Peyer's patch (tissue), 4 donors: ENCODE measurements around the gene SDHD. TPM values are rescaled to one million over a fixed set of nuclear protein-coding genes. Genes with fewer than 3 reads are reported as not detected.

Experiments used
- DNase-seq, 3 donors: peaks; one replicate each; pipeline ENCODE4 v3.0.0-alpha.2; 2017 to 2019
- H3K27ac ChIP-seq, 4 donors: fragments of 200-600 bp; sonication (generic); one replicate each; pipeline ENCODE4 v1.5.1; 2016 to 2019
- H3K27me3 ChIP-seq, 2 donors: fragments of 200-600 bp; sonication (generic); one replicate each; pipeline ENCODE4 v1.5.1; 2019
- H3K36me3 ChIP-seq, 3 donors: fragments of 200-600 bp; sonication (generic); one replicate each; pipeline ENCODE4 v1.5.1; 2016 to 2019
- H3K4me1 ChIP-seq, 4 donors: fragments of 200-600 bp; sonication (generic); one replicate each; pipeline ENCODE4 v1.5.1; 2016 to 2019
- H3K4me3 ChIP-seq, 4 donors: fragments of 200-600 bp; sonication (generic); 1 replicate in 3 of 4; 2 replicates in 1 of 4; pipeline ENCODE4 v1.5.1; 2016 to 2019; ENCODE audit warnings: mild to moderate bottlenecking in 1 of 4
- H3K9me3 ChIP-seq, 4 donors: fragments of 200-600 bp; sonication (generic); one replicate each; pipeline ENCODE4 v1.5.1; 2016 to 2019; ENCODE audit warnings: mild to moderate bottlenecking in 1 of 4
- POLR2A ChIP-seq, 2 donors: fragments of 450-650 bp; IDR thresholded peaks; one replicate each; pipeline ENCODE4 v1.5.1; 2017; ENCODE audit warnings: antibody characterized with exemption in 2 of 2, mild to moderate bottlenecking in 2 of 2, moderate library complexity in 2 of 2
- total RNA-seq, 4 donors: library from RNA; depleted of rRNA; stranded (reverse); fragments of >200 nt; gene quantifications; one replicate each; pipeline ENCODE4 v1.1.0, GENCODE V29; 2016
- TF ChIP-seq, protein P1 (sequence below), 6 experiments: fragments of 450-650 bp in 4 of 6; fragments of 200-600 bp in 2 of 6; sonication (generic) in 1 of 6; IDR thresholded peaks; one replicate each; pipeline ENCODE4 v1.5.1; 2017 to 2019; ENCODE audit warnings: antibody characterized with exemption in 6 of 6, mild to moderate bottlenecking in 3 of 6, moderate library complexity in 1 of 6

SDHD gene
- total RNA-seq, 4 donors from 2014 or later, result 114 to 290 (median 149) TPM

DNA sequence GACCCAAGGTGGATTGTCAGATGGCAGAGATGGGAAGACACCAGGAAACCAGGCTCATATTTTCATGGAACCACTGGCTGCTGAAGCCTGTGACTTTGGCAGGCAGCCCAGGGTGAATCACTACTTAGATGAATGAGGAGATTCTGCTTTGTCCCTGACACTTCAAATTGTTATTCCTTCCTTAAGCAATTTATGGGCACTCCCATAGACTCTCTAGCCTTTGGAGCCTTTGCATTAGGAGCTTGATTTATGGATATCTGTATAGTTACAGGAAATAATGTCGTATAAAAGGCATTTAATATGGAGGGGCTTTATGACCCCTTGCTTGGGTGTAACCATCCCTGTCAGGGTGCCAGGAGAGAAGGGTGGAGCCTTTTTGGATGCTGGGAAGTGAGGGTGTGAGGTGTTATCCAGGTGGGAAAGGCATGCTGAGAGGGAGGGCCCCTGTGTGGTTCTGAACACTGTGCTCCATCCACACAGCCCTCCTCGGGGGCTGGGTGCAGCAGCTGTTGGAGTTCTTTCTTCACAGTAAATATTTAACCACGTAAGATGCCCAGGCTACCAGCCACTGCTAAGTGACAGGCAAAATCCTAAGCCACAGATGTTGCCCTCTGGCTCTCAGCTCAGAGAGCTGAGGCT, 41.9 kb downstream of the SDHD start:
- peaks cover 0 to 38% (median 1%) of the 10 kb centered on the region in 4 donors for H3K4me1 ChIP-seq
- peak overlapping the region in 3 of 4 donors; percentile 22 to 80 (median 78) for H3K27ac ChIP-seq
- no peak overlapping the region for H3K4me3 ChIP-seq
- peak in 2 of 3 donors; percentile 86 to 92 for DNase-seq
- TF ChIP-seq, protein P1, sequence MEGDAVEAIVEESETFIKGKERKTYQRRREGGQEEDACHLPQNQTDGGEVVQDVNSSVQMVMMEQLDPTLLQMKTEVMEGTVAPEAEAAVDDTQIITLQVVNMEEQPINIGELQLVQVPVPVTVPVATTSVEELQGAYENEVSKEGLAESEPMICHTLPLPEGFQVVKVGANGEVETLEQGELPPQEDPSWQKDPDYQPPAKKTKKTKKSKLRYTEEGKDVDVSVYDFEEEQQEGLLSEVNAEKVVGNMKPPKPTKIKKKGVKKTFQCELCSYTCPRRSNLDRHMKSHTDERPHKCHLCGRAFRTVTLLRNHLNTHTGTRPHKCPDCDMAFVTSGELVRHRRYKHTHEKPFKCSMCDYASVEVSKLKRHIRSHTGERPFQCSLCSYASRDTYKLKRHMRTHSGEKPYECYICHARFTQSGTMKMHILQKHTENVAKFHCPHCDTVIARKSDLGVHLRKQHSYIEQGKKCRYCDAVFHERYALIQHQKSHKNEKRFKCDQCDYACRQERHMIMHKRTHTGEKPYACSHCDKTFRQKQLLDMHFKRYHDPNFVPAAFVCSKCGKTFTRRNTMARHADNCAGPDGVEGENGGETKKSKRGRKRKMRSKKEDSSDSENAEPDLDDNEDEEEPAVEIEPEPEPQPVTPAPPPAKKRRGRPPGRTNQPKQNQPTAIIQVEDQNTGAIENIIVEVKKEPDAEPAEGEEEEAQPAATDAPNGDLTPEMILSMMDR (IDR thresholded peaks at IDR 0.05), result no peak
- peak in 1 of 2 donors; percentile 19 for TF ChIP-seq POLR2A (IDR thresholded peaks at IDR 0.05)
- H3K9me3 ChIP-seq, result no peaks in the 10 kb centered on the region
- H3K36me3 ChIP-seq, result no peaks in the 10 kb centered on the region
- H3K27me3 ChIP-seq, result no peaks in the 10 kb centered on the region

DNA sequence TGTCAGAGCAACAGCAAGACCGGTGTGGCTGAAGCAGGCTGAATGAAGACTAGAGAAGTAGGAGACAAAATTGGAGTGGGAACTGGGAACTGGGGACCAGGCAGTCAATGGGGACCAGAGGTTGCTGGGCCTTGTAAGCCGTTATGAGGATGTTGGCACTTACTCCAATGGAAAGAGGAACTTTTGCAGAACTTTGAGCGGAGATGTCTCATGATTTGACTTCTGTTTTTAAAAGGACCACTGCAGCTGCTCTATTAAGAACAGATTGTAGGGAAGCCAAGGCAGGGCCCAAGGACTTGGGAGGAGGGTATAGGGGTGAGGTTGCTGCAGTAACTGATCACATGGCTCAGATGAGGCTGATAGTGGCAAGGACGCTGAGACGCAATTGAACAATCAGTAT, 43.0 kb downstream of the SDHD start:
- Histone ChIP-seq H3K36me3 (no peaks in the 10 kb centered on the region), H3K27me3 (no peaks in the 10 kb centered on the region), H3K4me3 (no peak overlapping the region), H3K27ac (peak overlapping the region in 2 of 4 donors; percentile 78 to 80), H3K9me3 (no peaks in the 10 kb centered on the region), H3K4me1 (peaks cover 0 to 38% (median 1%) of the 10 kb centered on the region in 4 donors)
- no peak for DNase-seq
- no peak for TF ChIP-seq POLR2A (IDR thresholded peaks at IDR 0.05)

DNA sequence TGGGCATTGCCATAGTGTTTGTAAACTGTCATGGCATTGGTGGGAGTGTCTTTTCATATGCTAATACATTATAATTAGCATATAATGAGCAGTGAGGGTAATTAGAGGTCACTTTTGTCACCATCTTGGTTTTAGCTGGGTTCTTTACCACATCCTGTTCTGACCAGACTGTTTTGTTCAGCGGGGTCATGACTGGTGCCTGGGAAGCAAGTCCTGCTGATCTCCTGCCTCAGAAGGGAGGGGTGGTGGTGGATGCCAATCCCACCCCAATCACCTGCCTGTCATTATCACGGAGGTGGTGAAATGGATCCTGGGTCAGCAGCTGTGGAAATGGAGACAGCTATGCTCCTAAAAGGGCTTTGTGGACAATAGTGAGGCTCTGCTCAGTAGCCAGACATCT, 46.1 kb downstream of the SDHD start:
- Histone ChIP-seq H3K36me3 (no peaks in the 10 kb centered on the region), H3K9me3 (no peaks in the 10 kb centered on the region), H3K27me3 (no peaks in the 10 kb centered on the region), H3K4me1 (peaks cover 0 to 38% (median 1%) of the 10 kb centered on the region in 4 donors), H3K4me3 (no peak overlapping the region), H3K27ac (peak overlapping the region in 2 of 4 donors; percentile 77 to 90)
- TF ChIP-seq, protein P1 (IDR thresholded peaks at IDR 0.05), result no peak
- TF ChIP-seq POLR2A (IDR thresholded peaks at IDR 0.05), result no peak
- DNase-seq, result no peak

DNA sequence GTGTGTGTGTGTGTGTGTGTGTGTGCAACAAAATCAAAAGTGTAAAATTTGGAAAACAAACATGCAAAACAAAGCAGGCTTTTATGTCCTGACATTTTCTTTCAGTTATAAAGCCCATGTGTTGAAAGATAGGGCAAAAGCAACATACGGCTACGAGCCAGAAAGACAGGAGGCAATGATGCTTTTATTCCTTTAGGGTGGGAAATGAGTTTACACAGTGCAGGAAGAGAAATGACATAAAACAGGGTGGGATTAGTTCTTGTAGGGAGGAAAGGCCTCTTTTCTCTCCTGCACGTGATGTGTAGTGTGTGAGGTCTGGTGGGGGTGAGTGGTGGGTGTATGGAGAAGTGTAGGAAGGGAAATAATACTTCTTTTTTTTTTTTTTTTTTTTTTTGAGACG, 47.8 kb downstream of the SDHD start:
- Histone ChIP-seq H3K27ac (no peak overlapping the region), H3K4me1 (peaks cover 0 to 28% (median 1%) of the 10 kb centered on the region in 4 donors), H3K9me3 (no peaks in the 10 kb centered on the region), H3K36me3 (no peaks in the 10 kb centered on the region), H3K27me3 (no peaks in the 10 kb centered on the region), H3K4me3 (no peak overlapping the region)
- TF ChIP-seq, protein P1 (IDR thresholded peaks at IDR 0.05), result no peak
- no peak for DNase-seq

DNA sequence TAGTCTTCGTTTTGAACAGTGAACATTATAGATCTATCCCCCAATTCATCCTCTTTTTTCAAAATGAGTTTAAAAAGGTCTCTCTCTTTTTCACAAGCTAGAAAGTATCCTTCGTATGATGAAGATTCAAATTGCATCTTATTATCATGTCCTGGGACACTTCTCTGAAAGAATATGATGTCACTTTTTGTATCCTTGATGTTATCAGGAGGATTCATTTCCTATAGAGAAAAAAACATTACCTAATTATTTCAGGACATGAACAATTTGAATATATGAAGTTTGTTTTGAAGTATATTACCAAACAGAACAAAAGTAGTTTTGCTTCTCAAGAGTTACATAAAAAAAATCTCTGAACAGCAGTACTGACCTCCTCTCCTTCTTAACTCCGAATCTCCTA, 56.9 kb downstream of the SDHD start:
- Histone ChIP-seq H3K4me3 (no peak overlapping the region), H3K27me3 (no peaks in the 10 kb centered on the region), H3K27ac (no peak overlapping the region), H3K4me1 (no peaks in the 10 kb centered on the region), H3K9me3 (no peaks in the 10 kb centered on the region), H3K36me3 (peaks cover 0 to 13% (median 0%) of the 10 kb centered on the region in 3 donors)
- TF ChIP-seq POLR2A (IDR thresholded peaks at IDR 0.05), result no peak
- TF ChIP-seq, protein P1 (IDR thresholded peaks at IDR 0.05), result no peak
- no peak for DNase-seq

Other genes with a start within 250 kb of the SDHD start
- 10 to 100 TPM; 14.0 to 32.4 (median 31.7) TPM for gene ALG9, start 215.3 kb upstream of the SDHD start, total RNA-seq
- gene FDXACB1, start 207.7 kb upstream of the SDHD start, total RNA-seq, result 1 to 10 TPM in 2 of 4 donors, under 1 TPM in 2; 0.53 to 1.7 (median 1.1) TPM
- 10 to 100 TPM in 3 of 4 donors, not detected in 1; 11.9 to 22.6 (median 16.0) TPM for gene CFAP68, start 207.3 kb upstream of the SDHD start, total RNA-seq
- gene CRYAB, start 175.1 kb upstream of the SDHD start, total RNA-seq, result 10 to 100 TPM in 3 of 4 donors, 1 to 10 TPM in 1; 7.7 to 32.2 (median 14.9) TPM
- 1 to 10 TPM in 1 of 4 donors, under 1 TPM in 1, not detected in 2; 0.94 to 2.5 TPM for gene HSPB2, start 174.1 kb upstream of the SDHD start, total RNA-seq
- gene C11orf52, start 168.0 kb upstream of the SDHD start, total RNA-seq, result 10 to 100 TPM in 2 of 4 donors, 1 to 10 TPM in 2; 4.1 to 15.7 (median 10.4) TPM
- 10 to 100 TPM in 3 of 4 donors, 1 to 10 TPM in 1; 9.8 to 37.1 (median 15.1) TPM for gene DIXDC1, start 149.5 kb upstream of the SDHD start, total RNA-seq
- gene DLAT, start 61.5 kb upstream of the SDHD start, total RNA-seq, result 10 to 100 TPM; 23.2 to 28.6 (median 27.0) TPM
- gene PIH1D2, start 12.9 kb upstream of the SDHD start, total RNA-seq, result 10 to 100 TPM in 1 of 4 donors, 1 to 10 TPM in 1, not detected in 2; 2.8 to 11.6 TPM
- 10 to 100 TPM; 10.1 to 28.1 (median 11.8) TPM for gene NKAPD1, start 12.6 kb upstream of the SDHD start, total RNA-seq
- gene TIMM8B, start 117 bp upstream of the SDHD start, total RNA-seq, result 10 to 100 TPM; 27.8 to 33.3 (median 29.8) TPM
- 10 to 100 TPM; 19.0 to 57.4 (median 42.5) TPM for gene IL18, start 77.2 kb downstream of the SDHD start, total RNA-seq
- 1 to 10 TPM in 1 of 4 donors, not detected in 3; 2.0 TPM for gene TEX12, start 80.5 kb downstream of the SDHD start, total RNA-seq
- gene BCO2, start 88.6 kb downstream of the SDHD start, total RNA-seq, result 10 to 100 TPM in 3 of 4 donors, 1 to 10 TPM in 1; 9.9 to 56.2 (median 25.4) TPM
- gene PTS, start 139.6 kb downstream of the SDHD start, total RNA-seq, result 10 to 100 TPM; 15.7 to 34.3 (median 24.5) TPM
- not detected for gene PLET1, start 174.0 kb downstream of the SDHD start, total RNA-seq